NCI-H146 (cell line): ENCODE results near the gene RPRD1B.
"Not testable (repeated sequence)": the region's sequence is repeated elsewhere in the genome, so short reads cannot be mapped to it uniquely, and the experiment has no call there.

Experiments
- DNase-seq: peaks from one replicate; lab custom pipeline; 2025; lab: John Stamatoyannopoulos, UW

The RPRD1B gene

GRCh38 chr20:38001173-38001875 lies 32.2 kb upstream of the RPRD1B start:
- DNase-seq, result no peak

GRCh38 chr20:38001981-38002380 lies 31.6 kb upstream of the RPRD1B start:
- DNase-seq, result no peak

- no peak for DNase-seq
Observed at GRCh38 chr20:38002422-38002821, 31.1 kb upstream of the RPRD1B start.

GRCh38 chr20:38004416-38004815 lies 29.1 kb upstream of the RPRD1B start:
- no peak for DNase-seq

GRCh38 chr20:38005903-38006302 lies 27.6 kb upstream of the RPRD1B start:
- no peak for DNase-seq

- DNase-seq, result no peak
Observed at GRCh38 chr20:38007526-38007925, 26.0 kb upstream of the RPRD1B start.

- no peak for DNase-seq
Observed at GRCh38 chr20:38008233-38008944, 25.2 kb upstream of the RPRD1B start.

- not testable (repeated sequence) for DNase-seq
Observed at GRCh38 chr20:38009416-38009815, 24.1 kb upstream of the RPRD1B start.

- DNase-seq, result no peak
Observed at GRCh38 chr20:38011696-38012095, 21.9 kb upstream of the RPRD1B start.

GRCh38 chr20:38012332-38012731 lies 21.2 kb upstream of the RPRD1B start:
- DNase-seq, result no peak

- no peak for DNase-seq
Observed at GRCh38 chr20:38013887-38014286, 19.7 kb upstream of the RPRD1B start.

- no peak for DNase-seq
Observed at GRCh38 chr20:38017959-38018358, 15.6 kb upstream of the RPRD1B start.

- no peak for DNase-seq
Observed at GRCh38 chr20:38018385-38018784, 15.2 kb upstream of the RPRD1B start.

- no peak for DNase-seq
Observed at GRCh38 chr20:38021087-38021772, 12.3 kb upstream of the RPRD1B start.

- no peak for DNase-seq
Observed at GRCh38 chr20:38023181-38024001, 10.2 kb upstream of the RPRD1B start.

- no peak for DNase-seq
Observed at GRCh38 chr20:38024496-38024895, 9.1 kb upstream of the RPRD1B start.

- no peak for DNase-seq
Observed at GRCh38 chr20:38029453-38029852, 4.1 kb upstream of the RPRD1B start.

GRCh38 chr20:38031957-38032356 lies 1.6 kb upstream of the RPRD1B start:
- no peak for DNase-seq

GRCh38 chr20:38032585-38033329 lies 789 bp upstream of the RPRD1B start:
- peak; percentile 79 for DNase-seq

GRCh38 chr20:38034108-38034649 lies 633 bp downstream of the RPRD1B start:
- no peak for DNase-seq

GRCh38 chr20:38034961-38035360 lies 1.4 kb downstream of the RPRD1B start:
- DNase-seq, result no peak
